ENCODE data around the gene NACC2.

GRCh38 chr9:136019681-136020060, 75.4 kb downstream of the NACC2 start:
- TF ChIP-seq CTCF (IDR thresholded peaks at IDR 0.05 in 8 of 11, conservative IDR thresholded peaks at IDR 0.05 in 3 of 11) = no peak
- no peak for TF ChIP-seq POLR2AphosphoS5 (IDR thresholded peaks at IDR 0.05)
- no peak for TF ChIP-seq POLR2A (IDR thresholded peaks at IDR 0.05)
